NCI-H748 (cell line): Measurements from ENCODE around the gene CCDC57.
"Not testable (repeated sequence)": the region's sequence is repeated elsewhere in the genome, so short reads cannot be mapped to it uniquely, and the experiment has no call there.

Experiments
- DNase-seq: peaks from one replicate; lab custom pipeline; 2025; ENCODE audit not compliant: unreplicated experiment; lab: John Stamatoyannopoulos, UW

Gene CCDC57

GRCh38 chr17:82212331-82213250 lies at the start of gene CCDC57:
CCDC57 (minus strand) TSS chr17:82212842; CDS start chr17:82201944, 10,898 bp downstream.
- peak; percentile 87 for DNase-seq

- no peak for DNase-seq
These were observed 49.7 kb upstream of the CCDC57 start for GRCh38 chr17:82262344-82262743.

- DNase-seq, result not testable (repeated sequence)
These were observed 47.6 kb upstream of the CCDC57 start for GRCh38 chr17:82259972-82260961.

GRCh38 chr17:82258555-82258954 lies 45.9 kb upstream of the CCDC57 start:
- no peak for DNase-seq

- DNase-seq, result no peak
These were observed 44.8 kb upstream of the CCDC57 start for GRCh38 chr17:82257473-82257872.

GRCh38 chr17:82256242-82256885 lies 43.7 kb upstream of the CCDC57 start:
- DNase-seq, result no peak

GRCh38 chr17:82255402-82255972 lies 42.8 kb upstream of the CCDC57 start:
- DNase-seq, result no peak

GRCh38 chr17:82254746-82255145 lies 42.1 kb upstream of the CCDC57 start:
- not testable (repeated sequence) for DNase-seq

GRCh38 chr17:82254096-82254495 lies 41.5 kb upstream of the CCDC57 start:
- DNase-seq, result not testable (repeated sequence)

- no peak for DNase-seq
These were observed 40.5 kb upstream of the CCDC57 start for GRCh38 chr17:82253179-82253544.

- no peak for DNase-seq
These were observed 40.0 kb upstream of the CCDC57 start for GRCh38 chr17:82252511-82253178.

GRCh38 chr17:82250868-82251500 lies 38.3 kb upstream of the CCDC57 start:
- DNase-seq, result no peak

GRCh38 chr17:82249896-82250581 lies 37.4 kb upstream of the CCDC57 start:
- DNase-seq, result no peak

- DNase-seq, result no peak
These were observed 36.4 kb upstream of the CCDC57 start for GRCh38 chr17:82248815-82249674.

- DNase-seq, result no peak
These were observed 35.4 kb upstream of the CCDC57 start for GRCh38 chr17:82247856-82248671.

- DNase-seq, result no peak
These were observed 34.7 kb upstream of the CCDC57 start for GRCh38 chr17:82247182-82247823.
